CD4-positive, alpha-beta T cell treated with Interleukin-6 for 4 hours (primary cell): ENCODE results near the gene TNXB.
"Not testable (repeated sequence)": the region's sequence is repeated elsewhere in the genome, so short reads cannot be mapped to it uniquely, and the experiment has no call there.

Source experiments
- DNase-seq: peaks from one replicate; pipeline ENCODE4 v3.0.0-alpha.2; 2020; ENCODE audit warnings: mixed read lengths

Gene TNXB

DNA sequence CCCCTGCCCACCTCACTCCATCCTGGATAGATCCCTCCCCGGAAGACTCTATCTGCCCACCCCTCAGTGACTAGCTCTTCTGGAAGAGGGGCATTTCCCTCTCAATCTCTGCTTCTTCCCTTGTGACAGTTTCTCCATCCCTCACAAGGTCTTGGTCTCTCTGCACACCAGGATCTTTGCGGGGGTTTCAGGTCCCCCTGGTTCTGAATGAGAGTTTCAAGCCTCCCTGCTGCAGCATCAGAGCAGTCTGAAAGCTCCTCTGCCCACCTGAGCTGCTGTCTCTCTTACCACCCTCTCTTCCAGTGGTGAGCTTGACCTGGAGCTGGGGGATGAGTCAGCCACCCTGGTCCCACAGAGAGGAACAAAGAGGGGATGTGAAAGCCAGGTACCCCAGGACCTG is 24.4 kb downstream of the TNXB start:
- no peak for DNase-seq

DNA sequence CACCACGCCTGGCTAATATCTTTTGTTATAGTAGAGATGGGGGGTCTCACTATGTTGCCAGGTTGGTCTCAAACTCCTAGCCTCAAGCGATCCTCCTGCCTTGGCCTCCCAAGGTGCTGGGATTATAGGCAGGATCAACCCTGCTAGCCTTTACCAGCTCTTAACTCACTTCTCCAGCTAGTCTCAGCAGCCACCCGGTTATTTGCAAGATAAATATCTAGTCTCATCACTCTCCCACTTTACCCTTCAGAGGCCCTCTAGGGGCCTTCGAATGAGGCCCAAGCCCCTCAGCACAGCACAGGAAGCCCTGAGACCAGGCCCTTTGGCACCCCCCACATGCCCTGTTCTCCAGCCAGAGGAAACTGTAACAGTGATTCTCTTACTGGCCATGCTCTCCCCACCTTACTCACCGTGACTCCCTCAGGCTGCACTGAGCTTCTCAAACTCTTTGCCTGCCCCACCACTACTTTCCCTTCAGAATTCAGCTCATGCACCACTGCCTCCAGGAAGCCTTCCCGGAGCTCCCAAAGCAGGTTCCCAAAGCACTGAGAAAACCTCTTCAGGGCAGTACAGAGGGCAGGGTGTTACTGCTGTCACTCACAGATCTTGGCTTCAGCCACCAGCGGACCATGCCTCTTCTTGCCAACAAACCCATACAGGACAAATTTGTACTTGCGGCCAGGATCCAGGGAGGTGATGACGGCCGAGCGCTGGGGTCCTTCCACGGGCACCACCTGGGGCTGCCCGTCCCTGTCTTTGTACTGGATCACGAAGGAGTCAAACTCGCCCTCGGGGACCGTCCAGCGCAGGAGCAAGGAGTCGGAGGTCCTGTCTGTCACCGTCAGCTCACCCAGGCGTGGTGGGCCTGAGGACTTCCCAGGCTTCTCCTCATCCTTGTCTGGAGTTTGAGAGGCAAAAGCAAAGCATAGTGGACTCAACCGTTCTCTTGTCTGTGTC is 25.0 kb downstream of the TNXB start:
- DNase-seq = no peak

DNA sequence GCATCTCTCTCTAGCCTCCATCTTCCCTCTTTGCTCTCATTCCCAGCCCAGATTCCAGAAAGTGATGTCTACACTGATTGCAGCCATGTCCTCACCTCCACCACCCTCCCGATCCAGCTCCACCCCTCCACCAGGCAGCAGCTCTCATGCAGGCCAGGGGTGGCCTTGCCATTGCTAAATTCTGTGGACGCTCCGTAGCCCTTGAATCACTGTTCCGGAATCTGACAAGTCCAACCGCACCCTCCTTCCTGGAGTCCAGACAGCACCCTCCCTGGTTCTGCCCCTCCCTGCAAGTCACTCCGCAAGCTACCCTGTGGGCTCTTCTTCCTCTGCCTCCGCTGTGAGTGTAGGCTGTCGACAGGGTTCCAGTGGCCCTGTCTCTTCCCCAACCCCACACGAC is 26.2 kb downstream of the TNXB start:
- DNase-seq = no peak

DNA sequence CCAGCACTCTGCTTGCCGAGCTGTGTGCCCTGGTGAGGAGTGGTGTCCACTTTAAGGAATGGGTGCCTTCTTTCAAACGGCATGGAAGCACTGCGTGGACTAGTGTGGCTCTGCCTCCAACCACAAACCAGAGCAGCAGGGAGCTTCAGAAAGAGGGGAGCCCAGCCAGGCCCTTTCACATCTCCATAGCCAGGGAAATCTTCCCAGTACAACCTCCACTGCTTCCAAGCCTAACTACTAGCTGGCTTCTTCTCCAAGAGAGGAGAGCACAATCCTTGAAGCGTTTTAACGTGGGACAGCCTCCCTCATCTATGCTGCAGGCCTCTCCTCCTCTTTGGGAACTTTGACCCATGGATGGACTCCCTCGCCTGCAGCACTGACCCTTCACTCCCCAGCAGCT is 26.7 kb downstream of the TNXB start:
- no peak for DNase-seq

DNA sequence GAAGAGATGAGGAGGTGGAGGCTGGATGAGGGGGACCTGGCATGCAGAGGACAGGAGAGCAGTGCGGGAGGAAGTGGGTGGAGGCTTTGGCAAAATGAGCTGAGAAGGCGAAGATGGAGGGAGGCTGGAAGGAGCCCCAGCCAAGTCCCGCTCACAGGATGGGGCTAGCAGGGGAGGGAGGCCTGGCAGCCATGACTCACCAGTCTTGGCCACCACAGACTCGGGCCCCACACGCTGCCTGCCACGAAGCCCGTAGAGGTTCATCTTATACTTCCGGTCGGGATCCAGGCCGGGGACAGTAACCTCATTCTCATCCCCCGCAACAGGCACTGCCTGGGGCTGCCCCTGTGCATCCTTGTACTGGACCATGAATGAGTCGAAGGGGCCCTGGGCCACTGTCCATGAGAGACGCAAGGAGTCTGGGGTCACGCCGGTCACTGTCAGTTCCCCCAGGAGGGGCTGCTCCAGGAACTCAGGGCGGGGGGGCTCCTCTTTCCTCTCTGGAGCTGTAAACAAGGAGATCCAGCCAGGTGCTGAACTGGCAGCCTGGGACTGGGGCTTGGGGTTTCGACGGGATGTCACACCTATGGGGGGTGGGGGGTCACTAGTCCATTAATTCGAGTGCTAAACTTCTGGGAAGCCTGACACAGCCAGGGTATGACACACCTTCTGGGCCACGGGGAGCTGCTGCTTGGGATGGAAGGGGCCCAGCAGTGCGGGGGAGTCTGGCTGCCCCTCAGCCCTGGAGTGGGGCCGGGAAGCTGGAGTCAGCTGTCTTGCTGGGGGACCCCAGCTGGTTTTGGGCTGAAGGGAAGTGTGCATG is 27.8 kb downstream of the TNXB start:
- no peak for DNase-seq

DNA sequence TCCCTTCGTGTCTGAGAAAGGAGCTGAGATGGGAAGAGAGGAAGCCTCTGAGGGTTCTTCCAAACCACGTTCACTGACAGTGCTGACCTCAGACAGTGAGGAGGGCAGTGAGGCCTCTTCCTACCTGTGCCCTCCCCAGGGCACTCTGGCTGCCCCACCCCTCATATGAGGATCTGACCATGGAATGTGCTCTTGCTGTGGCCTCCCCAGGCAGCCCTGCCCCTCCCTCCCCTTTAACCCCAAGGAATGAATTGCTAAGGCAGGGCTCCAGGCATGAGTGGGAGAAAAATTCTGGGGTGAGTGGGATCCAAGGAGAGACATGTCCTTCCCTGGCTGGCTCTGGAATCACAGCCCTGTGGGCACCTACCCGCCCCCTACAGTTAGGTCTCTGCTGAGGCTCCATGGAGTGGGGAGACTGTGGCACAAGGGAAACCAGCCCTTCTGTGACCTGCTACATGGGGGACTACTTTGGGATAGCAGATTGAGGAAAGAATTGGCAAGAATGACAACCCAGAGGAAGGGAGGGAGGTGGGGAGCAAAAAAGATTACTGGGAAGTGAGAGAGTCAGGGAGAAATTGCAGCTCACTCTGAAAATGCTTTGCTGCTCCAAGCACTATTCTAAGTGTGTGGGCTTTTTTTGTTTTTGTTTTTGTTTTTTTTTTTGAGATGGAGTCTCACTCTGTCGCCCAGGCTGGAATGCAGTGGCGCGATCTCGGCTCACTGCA is 29.4 kb downstream of the TNXB start:
- DNase-seq = no peak

DNA sequence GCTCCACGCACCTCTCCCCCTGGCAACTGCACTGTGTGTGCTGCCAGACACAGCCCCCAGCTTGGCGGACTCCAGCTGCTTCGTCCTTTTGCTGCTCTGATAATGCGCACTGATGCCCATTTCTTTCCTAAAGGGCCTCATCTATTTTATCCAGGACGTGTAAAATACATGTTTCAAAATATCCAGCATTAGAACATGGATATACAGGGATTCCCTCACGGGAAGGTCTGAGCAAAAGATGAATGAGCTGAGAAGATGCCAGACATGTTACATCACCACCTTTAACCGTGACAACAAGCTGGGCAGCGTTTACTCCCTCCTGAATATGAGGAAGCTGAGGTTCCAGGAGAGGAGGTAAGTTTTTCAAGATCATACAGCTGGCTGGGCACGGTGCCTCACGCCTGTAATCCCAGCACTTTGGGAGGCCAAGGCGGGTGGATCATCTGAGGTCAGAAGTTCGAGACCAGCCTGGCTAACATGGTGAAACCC is 32.8 kb downstream of the TNXB start:
- no peak for DNase-seq

DNA sequence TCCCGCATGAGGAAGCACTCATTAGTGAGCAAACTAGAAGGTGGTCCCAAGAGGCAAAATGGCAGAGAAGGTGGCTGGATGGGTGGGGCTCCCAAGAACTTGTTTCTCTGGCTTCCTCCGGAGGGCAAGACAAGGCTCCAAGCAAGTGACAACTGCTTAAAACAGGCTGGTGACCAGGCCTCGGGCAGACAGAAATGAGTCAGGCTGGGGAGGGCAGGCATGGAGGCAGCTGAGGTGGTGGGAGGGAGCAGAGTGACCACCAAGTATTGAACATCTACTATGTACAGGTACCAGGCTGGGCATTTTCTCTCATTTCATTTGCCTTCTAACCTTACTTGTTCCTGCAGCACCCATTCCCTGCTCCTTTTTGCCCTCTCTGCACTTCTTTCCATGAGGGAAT is 33.4 kb downstream of the TNXB start:
- no peak for DNase-seq

DNA sequence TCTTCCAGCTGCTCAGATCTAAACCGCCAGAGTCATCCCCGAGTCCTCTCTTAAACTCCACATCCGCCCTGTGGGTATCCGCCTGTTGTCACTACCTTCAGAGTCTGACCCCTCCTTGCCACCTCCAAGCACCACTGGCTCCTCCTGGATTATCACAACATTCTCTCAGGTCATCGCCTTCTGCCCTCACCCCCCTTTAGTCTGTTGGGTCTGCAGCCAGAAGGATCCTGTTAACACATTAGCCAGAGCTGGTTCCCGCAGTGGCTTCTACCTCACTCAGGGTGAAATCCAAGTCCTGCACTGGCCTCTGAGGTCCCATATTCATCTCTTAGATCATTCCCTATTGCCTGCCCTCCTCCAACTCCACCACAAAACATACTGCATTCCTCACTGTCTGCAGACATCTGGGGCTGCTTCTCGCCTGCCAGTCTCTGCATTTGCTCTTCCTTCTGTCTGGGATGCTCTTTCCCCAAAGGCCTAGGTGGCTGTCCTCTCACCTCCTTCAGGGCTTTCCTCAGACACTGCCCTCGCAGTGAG is 34.1 kb downstream of the TNXB start:
- DNase-seq = no peak

DNA sequence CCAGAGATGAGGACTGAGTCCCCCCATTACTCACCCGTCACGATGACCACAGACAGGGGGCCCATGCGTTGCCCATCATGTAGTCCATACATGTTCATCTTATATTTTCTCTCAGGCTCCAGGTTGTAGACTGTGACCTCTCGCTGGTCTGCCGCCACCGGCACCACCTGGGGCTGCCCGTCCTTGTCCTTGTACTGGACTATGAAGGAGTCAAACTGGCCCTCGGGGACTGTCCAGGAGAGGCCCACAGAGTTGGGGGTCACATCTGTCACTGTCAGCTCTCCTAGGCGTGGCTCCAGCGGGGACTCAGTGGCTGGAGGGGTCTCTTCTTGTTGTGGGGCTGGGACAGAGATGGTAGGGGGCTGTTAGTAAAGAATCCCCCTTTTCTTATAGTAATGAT is 35.5 kb downstream of the TNXB start:
- DNase-seq = no peak

DNA sequence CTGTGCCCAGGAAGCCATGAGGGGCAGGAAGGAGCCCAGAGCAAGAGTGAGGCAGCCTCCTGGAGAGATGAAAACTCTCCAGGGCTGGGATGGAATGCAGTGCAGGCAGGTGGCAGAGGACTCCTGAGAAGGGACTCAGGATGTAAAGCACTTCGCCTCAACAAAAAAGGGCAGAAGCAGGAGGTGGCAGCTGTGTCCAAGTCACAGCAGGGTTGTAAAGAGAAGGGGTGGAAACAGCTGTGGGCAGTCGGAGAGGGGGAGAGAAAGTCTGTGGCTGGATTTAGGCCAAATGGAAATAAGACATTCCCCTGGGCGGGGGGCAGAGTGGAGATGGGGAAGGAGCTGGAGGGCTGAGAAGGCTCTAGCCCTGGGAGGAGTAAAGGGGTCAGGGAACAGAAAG is 36.0 kb downstream of the TNXB start:
- DNase-seq = no peak

DNA sequence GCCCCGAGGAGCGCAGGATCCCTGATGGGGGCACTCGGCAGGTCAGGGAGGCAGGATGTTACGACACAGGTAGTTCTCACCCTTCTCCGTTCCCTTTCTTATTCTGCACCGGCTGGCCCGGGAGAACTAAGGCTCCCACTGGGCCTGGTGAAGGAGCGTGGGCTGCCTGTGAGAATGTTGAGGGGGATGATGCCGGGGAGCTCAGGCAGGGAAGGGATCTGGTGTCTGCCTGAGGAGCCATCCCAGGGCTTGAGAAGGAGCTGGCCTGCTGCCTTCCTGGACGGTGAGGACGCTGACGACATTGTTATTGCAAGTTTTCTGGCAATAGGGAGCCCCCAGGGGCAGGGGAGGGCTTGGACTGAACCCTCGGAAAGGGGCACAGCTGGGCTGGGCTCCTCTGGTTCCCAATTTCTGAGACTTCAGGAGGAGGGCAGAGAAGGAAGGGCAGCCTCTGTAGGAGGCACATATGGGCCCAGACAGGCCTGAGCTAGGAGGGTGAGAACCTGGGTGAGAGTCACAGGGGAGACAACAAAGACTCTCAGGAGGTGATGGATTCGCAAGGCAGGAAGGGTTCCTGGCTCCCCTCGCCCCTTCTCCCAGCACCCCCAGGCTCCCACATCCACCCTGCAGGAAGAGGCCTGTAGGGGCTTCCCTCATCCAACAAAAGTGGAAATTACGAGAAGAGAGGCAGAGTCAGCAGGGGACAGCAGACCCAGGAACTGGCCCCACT is 38.2 kb downstream of the TNXB start:
- no peak for DNase-seq

DNA sequence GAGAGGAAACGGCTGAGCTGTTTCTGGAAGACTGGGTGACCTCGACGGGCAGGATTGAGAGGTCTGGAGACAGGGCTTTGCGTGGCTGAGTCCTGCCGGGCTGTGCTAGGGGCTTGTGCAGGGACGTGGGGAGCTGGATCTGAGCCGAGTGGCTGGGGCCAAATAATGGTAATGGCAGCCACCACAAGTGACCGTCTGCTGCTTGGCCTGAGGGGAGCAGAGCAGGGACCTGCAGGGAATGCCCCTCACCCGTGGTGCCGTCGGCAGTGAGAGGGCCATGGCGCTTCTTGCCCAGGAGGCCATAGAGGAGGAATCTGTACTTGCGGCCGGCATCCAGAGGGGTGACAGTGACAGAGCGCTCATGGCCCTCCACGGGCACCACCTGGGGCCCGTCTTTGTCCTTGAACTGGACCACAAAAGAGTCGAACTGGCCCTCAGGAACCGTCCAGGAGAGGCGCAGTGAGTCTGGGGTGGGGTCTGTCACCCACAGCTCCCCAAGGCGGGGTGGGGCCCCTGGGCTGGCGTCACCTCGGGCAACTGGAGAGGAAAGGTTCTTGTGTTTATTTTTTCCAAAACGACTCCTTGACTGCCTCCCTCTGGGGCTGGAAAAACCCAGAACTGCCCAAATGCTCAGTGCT is 39.1 kb downstream of the TNXB start:
- DNase-seq = no peak

DNA sequence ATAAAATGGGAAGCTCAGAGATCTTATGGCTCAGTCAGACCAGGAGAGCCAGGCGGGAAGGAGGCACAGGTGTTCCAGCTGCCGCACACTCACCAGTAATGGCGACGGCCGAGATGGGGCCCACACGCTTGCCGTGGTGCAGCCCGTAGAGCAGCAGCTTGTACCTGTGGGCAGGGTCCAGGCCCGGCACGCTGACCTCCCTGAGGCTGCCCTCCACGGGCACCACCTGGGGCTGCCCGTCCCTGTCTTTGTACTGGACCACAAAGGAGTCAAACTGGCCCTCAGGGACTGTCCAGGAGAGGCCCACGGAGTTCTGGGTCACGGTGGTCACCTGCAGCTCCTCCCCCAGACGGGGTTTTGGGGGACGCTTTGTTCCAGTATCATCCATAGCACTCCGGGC is 39.7 kb downstream of the TNXB start:
- no peak for DNase-seq

DNA sequence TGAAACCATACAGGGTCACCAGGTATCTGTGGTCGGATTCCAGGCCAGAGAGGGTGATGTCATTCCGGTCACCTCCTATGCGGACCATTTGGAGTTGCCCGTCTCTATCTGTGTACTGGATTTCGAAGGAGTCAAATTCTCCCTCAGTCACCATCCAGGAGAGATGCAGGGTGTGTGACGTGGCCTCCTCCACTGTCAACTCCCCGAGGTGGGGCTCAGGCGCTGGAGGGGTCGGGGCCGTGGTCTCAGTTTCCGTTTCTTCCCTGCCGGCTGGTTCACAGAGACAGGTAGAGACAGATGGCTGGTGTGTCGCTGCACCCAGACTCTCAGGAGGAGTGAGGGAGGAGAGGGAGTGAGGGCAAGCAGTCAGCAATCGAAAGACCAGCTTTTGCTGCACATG is 40.3 kb downstream of the TNXB start:
- no peak for DNase-seq

DNA sequence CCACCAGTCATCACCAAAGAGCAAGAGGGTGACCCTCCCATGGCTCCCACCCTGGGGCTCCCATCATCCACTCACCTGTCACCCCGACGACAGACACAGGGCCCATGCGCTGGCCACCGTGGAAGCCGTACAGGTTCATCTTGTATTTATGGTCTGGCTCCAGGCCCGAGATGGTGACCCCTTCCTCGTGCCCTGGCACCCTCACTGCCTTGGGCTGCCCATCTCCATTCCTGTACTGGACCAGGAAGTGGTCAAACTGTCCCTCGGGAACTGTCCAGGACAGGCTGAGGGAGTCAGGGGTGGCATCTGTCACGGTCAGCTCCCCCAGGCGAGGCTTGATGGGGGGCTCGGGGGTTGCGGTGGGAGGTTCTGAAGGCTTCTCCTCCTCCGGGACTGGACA is 40.8 kb downstream of the TNXB start:
- not testable (repeated sequence) for DNase-seq

DNA sequence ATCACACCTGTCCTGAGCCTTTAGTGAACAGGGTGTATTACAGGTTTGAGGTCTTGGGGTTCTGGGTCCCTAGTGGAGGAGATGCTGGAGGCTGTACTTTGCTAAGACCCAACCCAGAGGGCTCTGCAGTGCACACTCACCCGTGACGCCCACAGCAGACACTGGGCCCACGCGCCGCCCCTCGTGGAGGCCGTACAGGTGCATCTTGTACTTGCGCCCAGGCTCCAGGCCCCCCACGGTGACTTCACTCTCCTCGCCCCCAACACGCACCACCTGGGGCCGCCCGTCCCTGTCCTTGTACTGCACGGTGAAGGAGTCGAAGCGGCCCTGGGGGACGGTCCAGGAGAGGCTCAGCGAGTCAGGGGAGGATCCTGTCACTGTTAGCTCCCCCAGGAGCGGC is 41.6 kb downstream of the TNXB start:
- DNase-seq = not testable (repeated sequence)

DNA sequence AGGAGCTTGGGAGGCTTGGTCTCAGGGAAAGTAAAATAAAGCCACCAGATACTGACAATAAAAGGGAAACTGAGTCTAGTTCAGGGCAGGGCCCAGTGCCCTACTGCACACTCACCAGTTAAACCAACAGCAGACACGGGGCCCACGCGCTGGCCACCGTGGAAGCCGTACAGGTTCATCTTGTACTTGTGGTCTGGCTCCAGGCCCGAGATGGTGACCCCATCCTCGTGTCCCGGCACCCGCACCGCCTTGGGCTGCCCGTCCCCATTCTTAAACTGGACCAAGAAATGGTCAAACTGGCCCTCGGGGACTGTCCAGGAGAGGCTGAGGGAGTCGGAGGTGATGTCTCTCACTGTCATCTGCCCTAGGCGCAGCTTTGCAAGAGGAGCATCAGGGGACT is 44.4 kb downstream of the TNXB start:
- DNase-seq = no peak

DNA sequence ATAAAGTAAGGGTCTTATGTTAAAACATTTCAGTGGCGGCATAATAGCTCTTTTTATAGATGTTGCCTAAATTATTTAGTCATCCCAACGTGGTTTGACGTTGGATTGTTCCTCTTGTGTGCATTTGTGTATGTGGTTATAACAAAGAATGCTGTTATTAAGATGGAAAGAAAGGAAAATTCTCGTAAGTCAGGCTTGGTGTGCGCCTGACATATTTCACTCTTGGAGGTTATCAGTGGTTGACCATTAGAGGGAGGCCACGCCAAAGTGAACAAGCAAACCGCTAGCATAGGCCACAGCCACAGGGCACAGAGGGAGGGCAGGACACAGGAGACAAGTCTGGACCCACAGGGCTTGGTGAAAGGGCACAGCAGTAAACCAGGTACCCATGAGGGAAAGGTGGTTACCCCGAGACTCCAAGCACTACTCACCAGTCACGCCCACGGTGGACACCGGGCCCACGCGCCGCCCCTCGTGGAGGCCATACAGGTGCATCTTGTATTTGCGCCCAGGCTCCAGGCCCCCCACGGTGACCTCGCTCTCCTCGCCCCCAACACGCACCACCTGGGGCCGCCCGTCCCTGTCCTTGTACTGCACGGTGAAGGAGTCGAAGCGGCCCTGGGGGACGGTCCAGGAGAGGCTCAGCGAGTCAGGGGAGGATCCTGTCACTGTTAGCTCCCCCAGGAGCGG is 48.0 kb downstream of the TNXB start:
- no peak for DNase-seq

DNA sequence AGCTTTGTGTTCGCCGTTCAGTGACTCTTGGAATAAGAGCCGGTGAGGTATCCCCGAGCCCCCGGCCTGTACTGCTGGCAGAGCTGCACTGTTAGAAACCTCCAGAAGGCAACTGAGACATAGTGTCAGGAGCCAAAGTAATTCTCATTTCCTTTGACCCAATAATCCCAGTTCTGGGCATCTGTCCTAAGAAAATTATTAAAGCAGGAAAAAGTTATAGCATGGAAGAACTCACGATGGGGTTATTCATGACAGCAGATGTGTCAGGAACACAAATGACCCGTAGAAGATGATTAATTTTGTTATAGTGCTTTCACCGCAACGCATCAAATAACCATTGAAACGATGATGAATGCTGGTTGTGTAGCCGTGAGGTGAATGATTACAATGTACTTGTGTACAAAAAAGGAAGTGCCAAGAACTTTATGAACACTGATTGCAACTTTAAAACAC is 50.6 kb downstream of the TNXB start:
- no peak for DNase-seq

DNA sequence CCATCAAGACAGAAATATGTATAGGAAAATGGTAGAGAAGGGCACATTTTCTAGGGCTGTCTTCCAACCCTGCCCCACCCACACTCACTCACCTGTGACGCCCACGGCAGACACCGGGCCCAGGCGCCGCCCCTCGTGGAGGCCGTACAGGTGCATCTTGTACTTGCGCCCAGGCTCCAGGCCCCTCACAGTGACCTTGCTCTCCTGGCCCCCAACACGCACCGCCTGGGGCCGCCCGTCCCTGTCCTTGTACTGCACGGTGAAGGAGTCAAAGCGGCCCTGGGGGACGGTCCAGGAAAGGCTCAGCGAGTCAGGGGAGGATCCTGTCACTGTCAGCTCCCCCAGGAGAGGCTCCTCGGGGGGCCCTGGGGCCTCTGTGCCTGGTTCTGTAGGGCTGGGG is 51.2 kb downstream of the TNXB start:
- DNase-seq = no peak
